ENCODE data around the gene HIPK1.
"Not testable (repeated sequence)": the region's sequence is repeated elsewhere in the genome, so short reads cannot be mapped to it uniquely, and the experiment has no call there.

HIPK1 gene

DNA sequence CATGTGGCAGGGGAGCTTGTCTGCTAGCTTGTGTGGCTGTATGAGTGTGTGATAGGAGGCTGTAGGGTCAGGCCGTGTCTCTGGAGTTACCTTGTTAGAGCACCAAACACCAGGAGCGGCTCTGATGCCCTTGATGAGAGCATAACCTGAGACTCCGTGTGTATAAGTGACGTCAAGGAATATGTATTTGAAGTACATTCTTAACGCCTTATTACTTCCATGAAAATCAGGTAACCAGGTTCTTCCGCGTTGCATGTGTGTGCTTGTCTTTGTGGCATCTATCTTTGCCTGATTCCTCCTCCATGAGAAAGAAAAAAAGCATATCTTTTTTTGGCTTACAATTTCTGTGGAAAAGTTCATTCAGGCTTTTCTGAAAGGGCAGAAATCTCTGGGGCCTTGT is 54.7 kb downstream of the HIPK1 start:
- no peak for DNase-seq

DNA sequence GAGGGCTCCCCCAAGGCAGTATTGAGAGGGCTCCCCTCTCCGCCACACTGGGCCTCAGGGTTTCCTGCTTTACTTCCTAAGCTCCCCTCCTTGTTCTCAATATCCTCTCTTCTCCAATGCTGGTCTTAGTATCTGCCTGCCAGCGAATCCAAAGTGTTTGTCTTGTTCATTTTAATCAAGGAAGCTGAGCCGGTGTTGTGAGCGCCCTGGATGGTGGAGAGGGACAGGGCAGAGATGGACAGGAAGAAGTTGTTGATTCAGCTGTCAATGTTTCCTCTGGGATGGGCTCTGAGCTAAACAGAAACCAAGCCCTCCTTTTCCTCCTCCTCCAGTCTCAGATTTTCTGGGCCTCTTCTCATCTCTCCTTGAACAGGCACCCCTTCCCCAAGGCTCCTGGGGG is 55.6 kb downstream of the HIPK1 start:
- no peak for DNase-seq

DNA sequence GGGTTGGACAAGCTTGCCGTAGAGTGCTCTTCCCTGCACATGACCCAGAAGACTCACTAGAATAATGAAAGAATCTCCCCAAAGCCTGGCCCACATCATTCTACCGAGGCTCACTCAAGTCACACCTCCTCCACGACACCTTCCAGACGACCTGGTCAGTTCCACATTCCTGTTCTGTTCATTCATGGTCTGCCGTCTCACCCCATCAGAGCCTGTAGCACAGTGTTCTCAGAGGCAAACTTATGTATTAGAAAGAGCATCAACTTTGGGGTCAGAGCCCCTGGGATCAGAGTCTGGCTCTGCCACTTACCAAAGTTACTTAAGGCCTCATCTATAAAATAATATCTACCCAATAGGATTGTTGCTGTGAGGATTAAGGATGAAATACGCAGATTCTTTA is 57.7 kb downstream of the HIPK1 start:
- no peak for DNase-seq

- DNase-seq, result no peak
These were observed 58.1 kb downstream of the HIPK1 start for GRCh38 chr1:113987259-113987658.

GRCh38 chr1:113990530-113990929 is 61.4 kb downstream of the HIPK1 start:
- no peak for DNase-seq

- DNase-seq, result no peak
These were observed 61.8 kb downstream of the HIPK1 start for GRCh38 chr1:113990961-113991360.

DNA sequence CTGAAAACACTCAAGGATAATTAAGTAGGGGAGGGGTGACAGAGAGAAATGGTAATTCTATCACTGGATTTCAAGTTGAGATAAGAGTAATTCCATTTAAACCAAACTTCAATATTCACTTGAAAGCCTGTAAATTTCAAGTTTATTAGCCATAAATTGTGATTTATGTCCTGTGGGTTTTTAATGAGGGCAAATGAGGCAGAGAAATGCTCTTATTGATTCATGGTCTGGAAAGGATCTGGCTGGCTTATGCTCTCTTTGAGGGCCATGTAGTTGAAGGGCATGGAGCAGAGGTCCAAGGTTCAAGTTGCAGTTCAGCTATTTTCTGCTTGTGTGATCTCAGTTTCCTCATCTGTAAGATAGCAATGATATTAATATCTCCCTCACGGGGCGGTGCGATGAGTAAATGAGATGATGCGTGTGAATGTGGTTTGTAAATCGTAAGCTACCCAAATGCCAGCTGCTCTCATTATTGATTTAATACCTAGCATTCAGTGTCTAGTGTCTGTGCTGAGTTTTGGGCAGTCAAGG is 62.4 kb downstream of the HIPK1 start:
- no peak for DNase-seq

GRCh38 chr1:113993072-113993471 is 63.9 kb downstream of the HIPK1 start:
- DNase-seq, result no peak

DNA sequence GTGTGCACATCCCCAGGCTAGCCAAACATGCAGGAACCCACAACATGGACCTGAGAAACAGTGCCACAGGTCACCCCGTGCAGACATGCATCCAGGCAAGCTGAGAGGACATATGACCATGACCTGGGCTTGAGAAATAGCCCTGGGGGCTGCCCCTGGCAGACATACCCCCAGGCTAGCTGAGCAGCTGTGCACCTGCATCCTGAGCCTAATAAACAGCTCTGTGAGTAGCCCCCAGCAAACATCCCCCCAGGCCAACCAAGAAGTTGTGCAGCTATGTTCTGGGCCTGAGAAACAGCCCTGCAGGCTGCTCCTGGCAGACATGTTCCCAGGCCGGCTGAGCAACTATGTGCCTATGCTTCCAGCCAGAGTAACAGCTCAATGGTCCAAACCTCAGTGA is 64.6 kb downstream of the HIPK1 start:
- no peak for DNase-seq

- no peak for DNase-seq
These were observed 66.3 kb downstream of the HIPK1 start for GRCh38 chr1:113995382-113995781.

DNA sequence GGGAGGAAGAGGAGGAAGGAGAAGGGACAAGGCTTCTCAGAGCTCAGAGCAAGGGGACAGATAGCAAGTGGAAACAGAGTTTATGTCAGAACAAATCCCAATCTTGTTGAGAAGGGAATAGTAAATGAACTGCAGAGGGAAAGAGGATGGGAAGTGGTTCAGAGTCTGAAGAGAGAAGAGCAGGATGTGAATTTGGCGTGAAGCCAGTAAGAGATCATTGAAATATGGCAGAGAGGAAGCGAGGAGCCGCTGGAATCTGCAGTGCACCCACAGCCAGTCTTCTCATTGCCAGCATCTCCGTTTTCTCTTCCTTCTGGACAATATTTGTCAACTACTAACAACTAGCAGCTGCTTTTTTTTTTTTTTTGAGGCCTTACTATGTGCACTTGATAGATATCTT is 69.2 kb downstream of the HIPK1 start:
- DNase-seq, result no peak

DNA sequence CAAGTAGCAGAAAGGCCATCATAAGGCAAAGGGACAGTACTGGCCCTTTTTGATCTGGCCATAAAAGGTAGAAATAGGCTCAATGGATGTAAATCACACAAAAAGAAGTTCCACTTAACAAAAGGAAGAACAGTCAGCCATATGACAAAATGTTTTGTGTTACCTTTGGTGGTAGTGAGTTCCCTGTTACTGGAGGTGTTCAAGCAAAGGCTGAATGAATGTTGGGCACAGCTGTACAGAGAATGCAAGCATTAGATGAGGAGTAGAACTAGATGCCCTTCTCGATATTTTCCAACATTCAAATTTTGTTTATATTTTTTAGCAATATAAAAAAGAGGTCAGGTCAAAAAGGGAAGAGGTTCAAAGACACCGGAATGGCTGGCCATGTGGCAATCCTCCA is 70.1 kb downstream of the HIPK1 start:
- no peak for DNase-seq

- DNase-seq, result no peak
These were observed 70.7 kb downstream of the HIPK1 start for GRCh38 chr1:113999799-114000198.

GRCh38 chr1:114000406-114000805 is 71.3 kb downstream of the HIPK1 start:
- DNase-seq, result no peak

- no peak for DNase-seq
These were observed 73.5 kb downstream of the HIPK1 start for GRCh38 chr1:114002492-114003239.

- no peak for DNase-seq
These were observed 74.3 kb downstream of the HIPK1 start for GRCh38 chr1:114003431-114003830.

DNA sequence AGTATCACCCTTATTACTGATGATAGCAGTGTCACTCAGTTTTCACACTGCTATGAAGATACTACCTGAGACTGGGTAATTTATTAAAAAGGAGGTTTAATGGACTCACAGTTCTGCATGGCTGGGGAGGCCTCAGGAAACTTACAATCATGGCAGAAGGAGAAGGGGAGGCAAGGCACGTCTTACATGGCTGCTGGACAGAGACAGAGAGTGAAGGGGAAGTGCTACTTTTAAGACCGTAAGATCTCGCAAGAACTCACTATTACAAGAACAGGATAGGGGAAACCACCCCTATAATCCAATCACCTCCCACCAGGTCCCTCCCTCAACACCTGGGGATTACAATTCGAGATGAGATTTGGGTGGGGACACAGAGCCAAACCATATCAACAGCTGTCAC is 77.7 kb downstream of the HIPK1 start:
- DNase-seq, result not testable (repeated sequence)

DNA sequence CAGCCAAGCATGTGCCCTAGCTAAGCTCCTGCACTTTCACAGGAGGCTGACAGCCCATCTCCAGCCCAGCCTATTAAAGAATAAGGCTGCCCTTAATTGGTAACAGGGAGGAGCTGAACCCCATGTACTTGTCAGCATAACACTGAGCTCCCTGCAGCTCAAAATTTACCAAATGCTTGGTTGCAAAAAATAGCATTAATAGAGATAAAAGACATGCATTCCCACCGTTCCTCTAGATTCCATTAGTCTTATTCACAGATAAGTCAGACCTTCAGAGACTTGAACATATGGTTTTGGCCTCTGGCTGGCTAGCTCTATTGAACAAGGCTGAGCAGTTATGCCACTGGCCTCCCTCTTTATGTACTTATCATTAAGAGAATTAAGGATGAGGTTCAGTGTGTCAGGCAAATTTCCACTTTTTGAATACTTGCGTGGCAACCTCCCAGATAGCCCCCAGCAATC is 79.4 kb downstream of the HIPK1 start:
- DNase-seq, result no peak

DNA sequence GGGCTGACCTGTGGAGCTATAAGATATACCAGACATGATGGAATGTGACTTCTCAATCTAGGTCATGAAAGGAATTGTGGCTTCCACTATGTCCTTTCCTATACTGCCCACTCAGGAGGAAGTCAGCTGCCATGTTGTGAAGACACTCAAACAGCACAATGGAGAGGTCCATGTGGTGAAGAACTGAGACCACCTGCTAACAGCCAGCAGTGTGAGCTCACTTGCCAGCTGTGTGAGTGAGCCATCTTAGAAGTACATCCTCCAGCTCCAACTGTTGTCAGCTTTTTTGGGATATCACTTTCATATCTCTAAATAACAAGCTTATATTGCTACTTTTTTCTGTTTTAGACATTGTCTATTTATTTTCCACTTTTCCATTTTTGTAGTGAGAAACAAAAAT is 79.9 kb downstream of the HIPK1 start:
- DNase-seq, result no peak

DNA sequence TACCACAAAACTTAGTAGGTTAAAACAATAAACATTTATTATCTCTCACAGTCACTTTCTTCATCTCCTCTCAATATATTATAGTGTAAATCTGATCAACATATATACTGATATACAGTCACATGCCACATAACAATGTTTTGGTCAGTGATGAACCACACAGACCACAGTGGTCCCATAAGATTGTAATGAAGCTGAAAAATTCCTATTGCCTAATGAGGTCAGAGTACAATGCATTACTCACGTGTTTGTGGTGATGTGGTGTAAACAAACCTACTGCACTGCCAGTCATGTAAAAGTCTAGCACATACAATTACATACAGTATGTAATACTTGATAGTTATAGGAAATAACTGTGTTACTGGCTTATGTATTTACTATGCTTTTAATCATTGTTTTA is 80.3 kb downstream of the HIPK1 start:
- DNase-seq, result no peak

GRCh38 chr1:114010433-114011184 is 81.5 kb downstream of the HIPK1 start:
- no peak for DNase-seq

DNA sequence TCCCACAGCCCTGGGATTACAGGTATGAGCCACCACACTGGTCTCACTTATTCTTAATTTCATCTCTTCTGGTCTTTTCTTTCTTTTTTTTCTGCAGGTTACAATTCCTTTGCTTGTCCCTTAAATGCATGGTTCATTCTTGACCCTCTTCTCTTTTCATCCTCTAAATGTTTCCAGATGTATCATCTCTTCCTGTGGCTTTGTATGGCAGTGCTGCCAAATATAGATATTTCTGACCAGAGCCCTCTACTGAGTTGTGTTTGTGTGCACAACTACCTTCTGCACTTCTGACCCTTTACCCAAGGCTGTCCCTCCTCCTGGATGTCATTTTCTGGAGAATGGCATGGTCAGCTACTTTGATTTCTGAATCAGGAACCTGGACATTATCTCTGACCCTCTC is 82.7 kb downstream of the HIPK1 start:
- DNase-seq, result no peak

DNA sequence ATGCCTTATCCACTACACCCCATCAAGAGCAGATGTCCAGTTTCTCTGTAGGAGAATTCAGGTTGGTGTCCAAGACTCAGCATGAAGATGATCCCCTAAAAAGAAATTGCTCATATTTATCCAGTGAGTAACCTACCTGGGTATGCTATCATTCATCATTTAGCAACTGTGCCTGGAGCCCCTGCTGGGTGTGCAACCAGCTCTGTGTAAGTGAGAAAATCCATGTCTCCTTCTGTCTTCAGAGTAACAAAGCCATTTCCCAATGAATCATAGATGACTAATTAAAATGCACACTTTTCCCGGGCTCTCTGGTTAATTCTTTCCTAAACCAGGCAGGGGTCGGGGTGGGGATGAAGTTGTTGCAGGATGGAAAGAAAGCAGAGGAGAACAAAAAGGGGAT is 86.0 kb downstream of the HIPK1 start:
- DNase-seq, result no peak

GRCh38 chr1:114019724-114020123 is 90.6 kb downstream of the HIPK1 start:
- DNase-seq, result not testable (repeated sequence)

Data from CD4-positive, alpha-beta T cell treated with Interferon gamma for 1 hour (primary cell).